Brain microvascular endothelial cell (primary cell): Measurements from ENCODE around the gene GPALPP1.

Experiments used
- DNase-seq: peaks from one replicate; pipeline ENCODE4 v3.0.0-alpha.2; 2020
- H3K27ac ChIP-seq: fragments of 250-450 bp; sonication (Bioruptor Pico); 2 replicates; pipeline ENCODE4 v1.5.1; 2020; ENCODE audit warnings: mild to moderate bottlenecking, moderate library complexity
- H3K27me3 ChIP-seq: fragments of 250-450 bp; sonication (Bioruptor Pico); replicated peaks from 2 replicates; pipeline ENCODE4 v1.5.1; 2020; ENCODE audit warnings: mild to moderate bottlenecking
- H3K36me3 ChIP-seq: fragments of 250-450 bp; sonication (Bioruptor Pico); replicated peaks from 2 replicates; pipeline ENCODE4 v1.5.1; 2020; ENCODE audit warnings: mild to moderate bottlenecking
- H3K4me3 ChIP-seq: 2 replicates; pipeline ENCODE4 v1.5.1; 2011; ENCODE audit warnings: low read depth, mild to moderate bottlenecking, control low read depth, low read length, moderate library complexity
- in situ Hi-C: cut with HindIII; loops from 2 replicates; pipeline ENCODE4 v1.10.0; 2017; ENCODE audit warnings: low sequenced_read_pairs, low pct_ligation_motif_present
- TF ChIP-seq, protein P1 (sequence below): IDR thresholded peaks from 2 replicates; pipeline ENCODE4 v1.5.1; 2011; ENCODE audit warnings: low read depth, mild to moderate bottlenecking, moderate library complexity, low read length, control low read depth, inconsistent platforms; ENCODE audit errors: missing control alignments

The GPALPP1 gene

DNA sequence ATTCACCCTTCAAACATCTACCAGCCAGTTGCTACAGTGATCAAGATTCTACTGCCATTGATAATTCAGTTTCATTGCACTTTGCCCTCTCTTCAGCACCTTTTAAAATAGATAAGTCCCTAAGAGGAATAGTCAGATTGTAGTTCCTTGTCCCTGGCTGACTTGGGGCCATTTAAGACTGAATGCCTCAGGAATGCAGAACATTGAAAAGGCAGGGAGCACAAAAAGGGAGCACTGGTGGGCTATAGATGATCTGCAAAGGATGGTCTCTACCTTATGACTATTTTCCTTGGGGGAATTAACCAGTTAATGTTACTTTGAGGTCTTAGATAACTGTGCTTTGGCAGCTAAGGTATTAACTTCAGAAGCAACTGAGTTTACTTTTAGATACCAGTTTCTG lies 46.9 kb downstream of the GPALPP1 start:
- Histone ChIP-seq H3K27me3 (no peaks in the 10 kb centered on the region), H3K4me3 (no peak overlapping the region), H3K27ac (no peak overlapping the region), H3K36me3 (no peaks in the 10 kb centered on the region)
- in situ Hi-C loops = loop anchor here (25.0 kb wide), 1 partner anchor 251 kb away; no protein-coding TSS in a partner anchor
- DNase-seq = no peak
- TF ChIP-seq, protein P1, sequence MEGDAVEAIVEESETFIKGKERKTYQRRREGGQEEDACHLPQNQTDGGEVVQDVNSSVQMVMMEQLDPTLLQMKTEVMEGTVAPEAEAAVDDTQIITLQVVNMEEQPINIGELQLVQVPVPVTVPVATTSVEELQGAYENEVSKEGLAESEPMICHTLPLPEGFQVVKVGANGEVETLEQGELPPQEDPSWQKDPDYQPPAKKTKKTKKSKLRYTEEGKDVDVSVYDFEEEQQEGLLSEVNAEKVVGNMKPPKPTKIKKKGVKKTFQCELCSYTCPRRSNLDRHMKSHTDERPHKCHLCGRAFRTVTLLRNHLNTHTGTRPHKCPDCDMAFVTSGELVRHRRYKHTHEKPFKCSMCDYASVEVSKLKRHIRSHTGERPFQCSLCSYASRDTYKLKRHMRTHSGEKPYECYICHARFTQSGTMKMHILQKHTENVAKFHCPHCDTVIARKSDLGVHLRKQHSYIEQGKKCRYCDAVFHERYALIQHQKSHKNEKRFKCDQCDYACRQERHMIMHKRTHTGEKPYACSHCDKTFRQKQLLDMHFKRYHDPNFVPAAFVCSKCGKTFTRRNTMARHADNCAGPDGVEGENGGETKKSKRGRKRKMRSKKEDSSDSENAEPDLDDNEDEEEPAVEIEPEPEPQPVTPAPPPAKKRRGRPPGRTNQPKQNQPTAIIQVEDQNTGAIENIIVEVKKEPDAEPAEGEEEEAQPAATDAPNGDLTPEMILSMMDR = no peak

DNA sequence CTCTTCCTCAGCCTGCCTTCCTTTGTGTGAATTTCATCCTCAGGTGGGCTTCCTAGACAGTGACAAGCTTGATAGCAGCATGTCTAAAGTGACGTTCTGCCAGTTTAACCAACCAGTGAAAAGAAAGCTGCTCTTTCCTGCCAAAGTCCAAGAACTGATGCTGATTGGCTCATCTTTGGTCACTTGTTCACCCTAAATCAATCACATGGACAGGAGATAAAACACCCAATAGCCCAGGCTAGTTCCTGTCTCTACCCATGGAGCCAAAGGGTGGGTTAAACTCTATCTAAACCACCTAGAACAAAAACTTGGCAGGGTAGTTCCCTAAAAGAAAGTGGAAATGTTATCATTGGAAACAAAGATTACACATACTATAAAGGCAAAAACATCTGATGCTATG lies 50.8 kb downstream of the GPALPP1 start:
- in situ Hi-C loops = loop anchor here (25.0 kb wide), 1 partner anchor 247 kb away; no protein-coding TSS in a partner anchor
- TF ChIP-seq, protein P1 = no peak
- H3K27ac ChIP-seq = no peak overlapping the region

DNA sequence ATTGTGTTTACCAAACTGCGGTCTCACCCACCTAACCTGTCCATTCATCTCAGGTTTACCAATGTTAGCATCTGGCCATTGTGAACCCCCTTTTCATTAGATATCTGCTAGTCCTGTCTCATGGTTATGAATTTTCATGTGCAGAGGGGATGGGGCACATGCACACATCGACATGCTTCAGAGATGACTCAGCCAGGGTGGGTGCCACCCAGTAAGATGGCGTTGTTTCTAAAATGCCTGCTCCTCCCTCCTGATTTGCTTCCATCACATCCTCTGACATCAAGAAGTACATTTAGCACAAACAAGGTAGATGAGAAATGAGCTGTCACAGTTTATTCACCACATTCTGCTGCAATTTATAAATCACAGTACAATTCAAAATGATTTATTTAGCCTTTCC lies 51.3 kb downstream of the GPALPP1 start:
- Histone ChIP-seq H3K27ac (no peak overlapping the region), H3K27me3 (no peaks in the 10 kb centered on the region), H3K36me3 (no peaks in the 10 kb centered on the region), H3K4me3 (no peak overlapping the region)
- TF ChIP-seq, protein P1 = no peak
- in situ Hi-C loops = loop anchor here (25.0 kb wide), 1 partner anchor 247 kb away; no protein-coding TSS in a partner anchor
- no peak for DNase-seq

More for the DNA sequence above, 50.8 kb downstream of the GPALPP1 start:
- Histone ChIP-seq H3K4me3 (no peak overlapping the region), H3K36me3 (no peaks in the 10 kb centered on the region), H3K27me3 (no peaks in the 10 kb centered on the region)
- no peak for DNase-seq

DNA sequence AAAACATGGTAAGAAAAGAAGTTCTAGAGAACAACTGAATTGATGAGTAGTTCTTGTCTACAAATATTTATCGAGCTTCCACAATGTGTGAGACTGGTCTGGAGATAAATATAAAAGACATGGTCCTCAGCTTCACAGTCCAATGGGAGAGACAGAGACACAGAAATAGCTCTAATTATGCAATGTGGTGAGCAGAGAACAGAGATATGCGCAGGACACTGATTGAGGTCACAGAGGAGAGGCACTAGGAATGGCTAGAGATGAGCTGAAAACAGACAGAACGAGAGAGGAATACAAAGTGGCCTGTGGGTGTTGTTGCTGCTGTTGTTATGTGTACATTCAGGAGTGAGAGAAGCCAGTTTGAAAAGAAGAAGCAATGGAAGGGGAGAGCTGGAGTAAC lies 53.2 kb downstream of the GPALPP1 start:
- no peak overlapping the region for H3K27ac ChIP-seq
- DNase-seq = no peak
- in situ Hi-C loops = loop anchor here (25.0 kb wide), 1 partner anchor 245 kb away; no protein-coding TSS in a partner anchor
- TF ChIP-seq, protein P1 = no peak
- H3K4me3 ChIP-seq = no peak overlapping the region
- H3K36me3 ChIP-seq = no peaks in the 10 kb centered on the region
- no peaks in the 10 kb centered on the region for H3K27me3 ChIP-seq

DNA sequence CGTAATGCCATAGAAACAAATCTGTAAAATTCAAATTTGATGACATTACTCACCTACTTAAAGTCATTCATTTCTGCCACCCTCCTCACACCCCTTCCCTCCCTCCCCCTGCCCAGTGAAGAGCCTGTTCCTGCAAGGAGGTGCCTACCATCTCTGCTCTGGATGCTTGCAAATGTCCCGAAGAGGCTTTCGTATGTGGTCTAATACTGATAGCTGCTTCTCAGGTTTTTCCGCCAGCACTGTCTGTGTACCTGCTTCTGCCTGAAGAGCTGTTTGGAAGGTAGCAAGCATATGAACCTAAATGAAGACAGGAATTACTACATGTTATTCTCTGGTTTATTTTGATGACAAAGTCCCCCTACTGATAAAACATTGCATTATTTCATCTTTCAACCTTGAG lies 57.1 kb downstream of the GPALPP1 start:
- DNase-seq = no peak
- in situ Hi-C loops = loop anchor here (25.0 kb wide), 1 partner anchor 241 kb away; no protein-coding TSS in a partner anchor
- Histone ChIP-seq H3K4me3 (peak overlapping the region; percentile 52), H3K27me3 (no peaks in the 10 kb centered on the region), H3K36me3 (no peaks in the 10 kb centered on the region), H3K27ac (no peak overlapping the region)
- TF ChIP-seq, protein P1 = no peak
